Measurements from ENCODE around the gene HOXB3.

DNA sequence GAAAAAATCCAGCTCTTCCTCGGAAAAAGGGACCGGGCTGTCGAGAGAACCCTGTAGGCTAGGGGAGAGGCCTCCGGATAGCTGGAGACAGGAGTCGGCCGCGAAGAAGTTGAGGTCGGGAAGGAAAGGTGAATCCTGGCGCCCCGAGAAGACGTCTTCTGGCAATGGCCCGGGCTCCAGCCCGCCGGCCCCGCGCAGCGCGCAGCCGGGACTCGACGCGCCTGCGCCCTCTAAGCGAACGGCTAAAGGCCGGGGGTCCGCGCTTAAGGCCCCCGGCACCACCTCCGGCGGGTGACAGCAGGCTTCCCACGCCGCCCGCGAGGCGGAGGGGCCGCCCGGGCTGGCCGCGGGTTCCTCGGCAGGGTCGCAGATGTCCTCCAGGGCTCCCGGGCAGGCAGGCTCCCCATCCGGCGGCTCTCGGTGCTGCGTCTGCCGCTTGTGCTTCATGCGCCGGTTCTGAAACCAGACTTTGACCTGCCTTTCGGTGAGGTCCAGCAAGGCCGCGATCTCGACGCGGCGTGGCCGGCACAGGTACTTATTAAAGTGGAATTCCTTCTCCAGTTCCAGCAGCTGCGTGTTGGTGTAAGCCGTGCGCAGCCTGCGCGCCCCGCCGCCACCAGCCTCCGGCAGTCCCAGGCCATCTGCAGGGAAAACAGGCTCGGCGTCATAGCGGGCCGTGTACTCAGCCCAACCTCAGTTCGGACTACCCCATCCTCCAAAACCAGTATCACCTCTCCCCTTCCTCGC, 46.8 kb downstream of the HOXB3 start:
- TF ChIP-seq, protein P1, sequence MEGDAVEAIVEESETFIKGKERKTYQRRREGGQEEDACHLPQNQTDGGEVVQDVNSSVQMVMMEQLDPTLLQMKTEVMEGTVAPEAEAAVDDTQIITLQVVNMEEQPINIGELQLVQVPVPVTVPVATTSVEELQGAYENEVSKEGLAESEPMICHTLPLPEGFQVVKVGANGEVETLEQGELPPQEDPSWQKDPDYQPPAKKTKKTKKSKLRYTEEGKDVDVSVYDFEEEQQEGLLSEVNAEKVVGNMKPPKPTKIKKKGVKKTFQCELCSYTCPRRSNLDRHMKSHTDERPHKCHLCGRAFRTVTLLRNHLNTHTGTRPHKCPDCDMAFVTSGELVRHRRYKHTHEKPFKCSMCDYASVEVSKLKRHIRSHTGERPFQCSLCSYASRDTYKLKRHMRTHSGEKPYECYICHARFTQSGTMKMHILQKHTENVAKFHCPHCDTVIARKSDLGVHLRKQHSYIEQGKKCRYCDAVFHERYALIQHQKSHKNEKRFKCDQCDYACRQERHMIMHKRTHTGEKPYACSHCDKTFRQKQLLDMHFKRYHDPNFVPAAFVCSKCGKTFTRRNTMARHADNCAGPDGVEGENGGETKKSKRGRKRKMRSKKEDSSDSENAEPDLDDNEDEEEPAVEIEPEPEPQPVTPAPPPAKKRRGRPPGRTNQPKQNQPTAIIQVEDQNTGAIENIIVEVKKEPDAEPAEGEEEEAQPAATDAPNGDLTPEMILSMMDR (IDR thresholded peaks at IDR 0.05; ENCODE audit: insufficient read depth, low read depth, low read length) = no peak
- no peak for TF ChIP-seq EZH2 (IDR thresholded peaks at IDR 0.05; ENCODE audit: insufficient read depth, low read length)

All from astrocyte (in vitro differentiated cells and primary cell).